Activated T-cell treated with anti-CD3 and anti-CD28 coated beads, Interleukin-2, amount 50 U/mL, for 72 hours (primary cell): ENCODE results near the gene GPR183. TPM values are rescaled to one million over a fixed set of nuclear protein-coding genes. Genes with fewer than 3 reads are reported as not detected.

Experiments
- ATAC-seq, 2 donors: fragments of 150-1000 bp; cut with Tn5 transposase; replicated peaks in 1 of 2; 2 replicates each; pipeline ENCODE4 v1.10.0; 2021; ENCODE audit warnings: moderate library complexity in 2 of 2, mild to moderate bottlenecking in 1 of 2
- DNase-seq, 2 donors: peaks; one replicate each; pipeline ENCODE4 v3.0.0; 2021 to 2022; ENCODE audit warnings: mixed read lengths in 1 of 2
- H3K27ac Mint-ChIP-seq: one replicate; pipeline ENCODE4 v1.8.0; 2022; ENCODE audit warnings: mild to moderate bottlenecking, moderate library complexity, mixed read lengths
- H3K27me3 Mint-ChIP-seq: one replicate; pipeline ENCODE4 v1.8.0; 2022; ENCODE audit warnings: low read depth, mixed read lengths
- H3K36me3 Mint-ChIP-seq, 2 donors: one replicate each; pipeline ENCODE4 v1.8.0; 2022; ENCODE audit warnings: mixed read lengths in 2 of 2, mild to moderate bottlenecking in 1 of 2; ENCODE audit not compliant: insufficient read depth in 2 of 2
- H3K4me1 Mint-ChIP-seq: one replicate; pipeline ENCODE4 v1.8.0; 2022; ENCODE audit warnings: low read depth, mixed read lengths
- H3K4me3 Mint-ChIP-seq, 2 donors: one replicate each; pipeline ENCODE4 v1.8.0; 2022; ENCODE audit warnings: mild to moderate bottlenecking in 2 of 2, mixed read lengths in 2 of 2, moderate library complexity in 2 of 2
- H3K9me3 Mint-ChIP-seq, 2 donors: one replicate each; pipeline ENCODE4 v1.8.0; 2022; ENCODE audit warnings: mixed read lengths in 2 of 2
- total RNA-seq, 2 donors: library from RNA; stranded (reverse); gene quantifications; one replicate each; pipeline ENCODE4 v1.2.3, GENCODE V29; 2022

GPR183 gene
- total RNA-seq, 2 donors from 2014 or later, result 32.8 to 57.5 TPM

GRCh38 chr13:99304541-99304940 is 2.7 kb downstream of the GPR183 start:
- no peak for DNase-seq
- Mint-ChIP-seq H3K4me1 (peaks cover 77% of the 10 kb centered on the region), H3K27me3 (no peaks in the 10 kb centered on the region), H3K4me3 (peak overlapping the region; percentile 95 to 96), H3K36me3 (peaks cover 26 to 33% of the 10 kb centered on the region in 2 donors), H3K27ac (peak overlapping the region; percentile 96), H3K9me3 (no peaks in the 10 kb centered on the region)
- no peak for ATAC-seq

GRCh38 chr13:99303863-99304521 is 3.2 kb downstream of the GPR183 start:
- Mint-ChIP-seq H3K9me3 (no peaks in the 10 kb centered on the region), H3K4me3 (peak overlapping the region; percentile 95 to 96), H3K36me3 (peaks cover 26 to 30% of the 10 kb centered on the region in 2 donors), H3K27ac (peak overlapping the region; percentile 96), H3K4me1 (peaks cover 76% of the 10 kb centered on the region), H3K27me3 (no peaks in the 10 kb centered on the region)
- ATAC-seq (peak in 1 of 2 donors; percentile 10), DNase-seq (peak; percentile 57 to 74)

DNA sequence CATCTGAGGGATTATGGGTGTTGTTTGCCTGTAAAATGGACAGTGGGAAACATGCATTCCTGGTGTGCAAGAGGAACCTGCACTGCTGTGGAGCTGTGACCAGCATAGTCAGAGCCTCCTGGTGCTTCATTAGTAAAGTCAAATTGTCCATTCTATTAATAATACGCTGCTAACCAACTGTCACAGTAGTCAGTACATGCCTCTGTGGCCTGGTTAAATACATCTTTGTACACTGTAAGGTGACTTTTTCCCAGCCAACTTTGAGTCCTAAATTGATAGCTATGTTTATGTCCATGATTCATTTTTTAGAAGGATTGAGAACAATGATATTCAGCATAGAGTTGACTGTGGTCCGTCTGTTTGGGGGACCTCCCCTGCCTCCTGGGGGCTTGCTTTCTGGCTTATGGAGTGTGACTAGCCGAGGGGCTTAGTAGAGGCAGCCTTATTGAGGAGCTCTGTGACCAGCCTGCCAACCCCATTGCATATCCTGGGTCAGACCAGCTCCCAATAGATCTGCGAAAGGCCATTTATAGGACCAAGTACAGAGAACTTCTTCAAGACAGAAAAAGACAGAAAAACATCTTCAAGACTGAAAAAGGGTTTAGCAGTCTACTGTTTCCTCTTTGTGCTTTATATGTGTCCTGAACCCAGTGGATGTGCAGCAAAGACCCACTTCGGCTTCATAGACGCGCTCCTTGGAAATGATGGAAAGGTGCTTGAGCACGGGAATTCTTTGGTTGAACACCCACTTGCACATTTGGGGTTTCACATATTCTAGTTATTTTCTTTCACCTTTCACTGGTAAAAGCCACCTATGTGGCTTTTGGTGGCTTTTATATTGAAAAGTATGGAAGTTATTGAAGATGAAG is 4.3 kb downstream of the GPR183 start:
- no peaks in the 10 kb centered on the region for H3K27me3 Mint-ChIP-seq
- ATAC-seq (no peak), DNase-seq (no peak)
- H3K4me3 Mint-ChIP-seq, result peak overlapping the region; percentile 95 to 96
- H3K9me3 Mint-ChIP-seq, result no peaks in the 10 kb centered on the region
- H3K27ac Mint-ChIP-seq, result peak overlapping the region; percentile 96
- peaks cover 23 to 37% of the 10 kb centered on the region in 2 donors for H3K36me3 Mint-ChIP-seq
- H3K4me1 Mint-ChIP-seq, result peaks cover 76% of the 10 kb centered on the region

- H3K27ac Mint-ChIP-seq, result peak overlapping the region; percentile 95
- no peaks in the 10 kb centered on the region for H3K9me3 Mint-ChIP-seq
- H3K4me3 Mint-ChIP-seq, result peak overlapping the region; percentile 95 to 96
- H3K36me3 Mint-ChIP-seq, result peaks cover 24 to 43% of the 10 kb centered on the region in 2 donors
- DNase-seq, result no peak
- no peak for ATAC-seq
- peaks cover 77% of the 10 kb centered on the region for H3K4me1 Mint-ChIP-seq
- H3K27me3 Mint-ChIP-seq, result no peaks in the 10 kb centered on the region
These were observed 5.1 kb downstream of the GPR183 start for GRCh38 chr13:99301913-99302636.

DNA sequence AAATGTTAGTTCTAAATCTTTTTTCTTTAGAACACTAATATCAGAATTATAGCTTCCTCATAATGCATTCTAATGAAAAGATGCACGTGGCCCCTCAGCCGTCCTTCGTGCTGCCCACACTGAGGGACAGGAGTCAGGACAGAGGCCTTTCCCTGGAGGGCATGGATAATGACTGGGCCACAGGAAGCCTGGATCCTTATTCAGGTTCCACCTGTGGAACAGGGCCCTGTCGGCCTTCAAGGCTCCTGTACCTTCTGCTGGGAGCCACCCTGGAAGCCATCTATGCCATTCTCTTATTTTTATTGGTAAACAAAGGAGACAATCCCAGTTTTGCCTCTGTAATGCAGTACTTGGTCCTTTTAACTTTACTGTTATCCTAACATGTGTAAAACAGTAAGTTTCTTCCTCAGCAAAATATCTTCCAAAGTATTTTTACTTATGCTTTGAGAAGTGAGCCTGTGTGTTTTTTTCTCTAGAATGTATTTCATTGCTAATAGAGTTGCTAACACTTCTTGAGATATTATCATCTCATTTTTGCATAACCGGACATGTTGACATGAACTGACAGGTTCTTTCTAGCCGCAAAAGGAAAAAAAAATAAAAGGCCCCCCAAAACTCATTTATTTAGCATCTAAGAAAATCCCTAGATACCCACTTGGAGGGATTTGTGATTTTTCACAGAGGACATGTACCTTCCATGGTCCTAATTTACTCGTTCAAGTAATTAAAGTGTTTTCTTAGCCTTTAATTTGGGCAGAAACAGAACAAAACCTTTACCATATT is 6.0 kb downstream of the GPR183 start:
- ATAC-seq, result no peak
- Mint-ChIP-seq H3K27me3 (no peaks in the 10 kb centered on the region), H3K9me3 (no peaks in the 10 kb centered on the region), H3K4me1 (peaks cover 85% of the 10 kb centered on the region), H3K4me3 (peak overlapping the region; percentile 86 to 96), H3K27ac (peak overlapping the region; percentile 67), H3K36me3 (peaks cover 20 to 39% of the 10 kb centered on the region in 2 donors)
- no peak for DNase-seq

DNA sequence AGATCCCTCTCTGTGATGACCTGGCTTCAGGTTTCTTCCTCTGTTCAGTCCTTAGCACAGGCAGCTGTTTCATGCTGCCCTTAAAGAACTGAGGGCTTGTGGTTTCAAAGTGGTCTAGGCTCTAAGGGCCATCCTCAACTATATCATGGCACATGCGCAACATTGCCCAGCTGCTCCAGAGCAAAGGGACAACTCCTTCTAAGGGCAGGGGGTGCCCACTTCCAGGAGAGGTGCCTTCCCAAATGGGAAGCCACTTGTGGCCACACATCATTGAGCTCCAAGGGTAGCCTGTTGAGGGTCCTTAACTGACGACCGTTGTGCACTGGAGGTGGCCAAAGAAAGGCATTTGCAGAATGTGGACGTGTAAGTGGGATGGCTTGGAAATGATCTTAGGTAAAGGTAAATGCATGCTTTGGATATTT is 7.3 kb downstream of the GPR183 start:
- Mint-ChIP-seq H3K27ac (peak overlapping the region; percentile 79), H3K27me3 (no peaks in the 10 kb centered on the region), H3K4me1 (peaks cover 92% of the 10 kb centered on the region), H3K4me3 (peak overlapping the region; percentile 66 to 81), H3K9me3 (no peaks in the 10 kb centered on the region), H3K36me3 (peaks cover 24 to 44% of the 10 kb centered on the region in 2 donors)
- DNase-seq, result no peak
- no peak for ATAC-seq

DNA sequence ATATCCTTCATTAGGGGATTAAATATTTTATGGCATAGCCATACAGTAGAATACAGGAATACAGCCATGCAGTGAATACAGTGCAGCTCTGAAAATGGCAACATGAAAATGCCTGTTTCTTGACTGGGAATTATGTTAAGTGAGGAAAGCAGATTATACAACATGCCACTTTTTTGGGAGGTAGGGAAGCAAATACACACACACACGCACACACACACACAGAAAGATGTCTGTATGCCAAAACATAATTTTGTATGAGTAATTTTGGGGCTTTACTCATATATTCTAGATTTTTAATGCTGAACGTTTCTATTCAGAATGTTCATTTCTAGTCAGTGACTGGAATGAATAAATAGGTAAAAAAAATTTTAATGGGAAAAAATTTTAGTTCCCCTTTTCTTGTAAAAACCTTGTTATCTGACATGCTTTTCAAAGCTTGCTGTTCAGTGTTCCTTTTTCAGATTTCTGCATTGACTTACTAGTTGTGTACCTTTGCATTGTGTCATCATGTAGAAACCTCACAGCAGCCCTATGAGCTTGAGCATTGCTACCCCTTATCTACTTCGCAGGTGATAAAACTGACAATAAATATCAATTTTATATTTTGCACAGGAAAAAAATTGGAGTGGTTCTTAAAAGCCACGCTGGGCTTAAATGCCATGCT is 7.8 kb downstream of the GPR183 start:
- H3K36me3 Mint-ChIP-seq, result peaks cover 22 to 40% of the 10 kb centered on the region in 2 donors
- H3K27ac Mint-ChIP-seq, result peak overlapping the region; percentile 79
- H3K9me3 Mint-ChIP-seq, result no peaks in the 10 kb centered on the region
- H3K4me1 Mint-ChIP-seq, result peaks cover 88% of the 10 kb centered on the region
- ATAC-seq (no peak), DNase-seq (no peak)
- H3K4me3 Mint-ChIP-seq, result peak overlapping the region; percentile 66 to 81
- no peaks in the 10 kb centered on the region for H3K27me3 Mint-ChIP-seq

DNA sequence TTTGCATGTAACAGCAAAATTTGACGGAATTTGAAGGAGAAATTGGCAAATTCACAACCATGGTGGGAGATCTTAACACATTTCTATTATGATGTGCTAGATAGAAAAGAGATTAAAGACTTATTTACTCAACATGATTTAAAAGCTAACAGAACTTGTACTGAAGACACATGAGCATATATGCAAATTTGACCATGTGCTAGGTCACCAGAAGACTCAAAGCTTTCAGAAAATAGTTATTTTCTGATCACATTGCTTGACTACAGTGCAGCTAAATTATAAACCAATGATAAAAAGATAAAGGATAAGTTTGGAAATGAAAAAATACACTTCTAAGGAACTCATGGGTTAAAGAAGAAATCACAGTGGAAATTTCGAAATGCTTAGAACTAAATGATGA is 9.1 kb downstream of the GPR183 start:
- Mint-ChIP-seq H3K9me3 (no peaks in the 10 kb centered on the region), H3K36me3 (peaks cover 20 to 36% of the 10 kb centered on the region in 2 donors), H3K27me3 (no peaks in the 10 kb centered on the region), H3K4me3 (peak overlapping the region; percentile 73 to 93), H3K4me1 (peaks cover 88% of the 10 kb centered on the region), H3K27ac (peak overlapping the region; percentile 100)
- DNase-seq (no peak), ATAC-seq (no peak)

DNA sequence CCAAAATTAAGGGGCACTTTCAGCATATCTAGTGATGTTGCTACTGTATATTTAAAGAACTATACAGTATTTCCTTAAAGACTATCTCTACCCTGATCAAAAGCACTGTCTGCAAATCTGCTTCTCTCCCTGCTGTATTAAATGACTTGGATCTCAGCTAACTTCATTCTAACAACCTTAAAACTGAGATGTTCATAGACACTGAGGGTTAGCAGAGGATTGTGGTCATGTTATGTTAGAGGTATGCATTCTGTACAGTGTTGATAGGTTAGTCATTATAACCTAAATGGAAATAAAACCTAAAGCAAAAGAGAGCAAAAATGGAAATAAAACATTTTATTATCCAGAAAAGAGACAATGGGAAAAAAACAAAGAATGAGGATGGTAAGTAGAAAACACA is 9.9 kb downstream of the GPR183 start:
- no peaks in the 10 kb centered on the region for H3K9me3 Mint-ChIP-seq
- no peak for DNase-seq
- H3K4me1 Mint-ChIP-seq, result peaks cover 88% of the 10 kb centered on the region
- peaks cover 20 to 40% of the 10 kb centered on the region in 2 donors for H3K36me3 Mint-ChIP-seq
- peak; percentile 43 to 55 for ATAC-seq
- H3K27me3 Mint-ChIP-seq, result no peaks in the 10 kb centered on the region
- H3K4me3 Mint-ChIP-seq, result peak overlapping the region; percentile 73 to 93
- peak overlapping the region; percentile 100 for H3K27ac Mint-ChIP-seq

- H3K36me3 Mint-ChIP-seq, result peaks cover 20 to 38% of the 10 kb centered on the region in 2 donors
- peaks cover 91% of the 10 kb centered on the region for H3K4me1 Mint-ChIP-seq
- peak overlapping the region; percentile 54 to 93 for H3K4me3 Mint-ChIP-seq
These were observed 10.8 kb downstream of the GPR183 start for GRCh38 chr13:99296398-99296797.

DNA sequence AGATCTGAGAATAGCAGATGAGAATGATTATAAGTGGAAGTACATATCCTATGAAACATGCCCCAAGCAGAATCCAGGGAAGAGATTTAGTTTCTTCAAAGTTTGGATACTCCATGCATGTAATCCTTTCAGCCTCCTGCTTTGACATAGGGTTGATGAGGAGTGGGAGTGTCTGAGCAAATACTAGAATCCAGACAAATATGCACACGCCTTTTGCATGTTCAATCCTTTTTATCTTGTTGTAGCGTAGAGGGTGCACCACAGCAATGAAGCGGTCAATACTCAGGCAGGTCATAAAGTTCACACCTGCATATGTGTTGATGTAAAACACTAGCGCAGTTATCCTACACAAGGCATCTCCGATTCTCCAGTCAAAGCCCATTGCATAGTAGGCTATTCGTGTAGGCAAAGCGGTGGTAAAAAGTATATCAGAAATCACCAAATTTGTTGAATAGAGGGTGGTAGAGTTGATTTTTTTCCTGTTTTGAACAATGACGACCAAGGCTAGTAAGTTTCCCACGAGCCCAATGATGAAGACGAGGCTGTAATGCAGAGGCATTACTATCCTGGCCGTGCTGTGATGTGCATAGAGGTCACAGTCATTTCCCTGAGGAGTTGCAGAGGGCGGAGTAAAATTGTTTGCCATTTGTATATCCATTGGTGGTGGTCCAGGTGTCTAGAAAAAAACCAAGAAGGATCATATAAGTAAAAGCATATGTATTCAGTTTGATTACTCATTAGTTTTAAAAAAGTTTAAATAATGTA is 11.5 kb downstream of the GPR183 start:
- H3K27me3 Mint-ChIP-seq, result no peaks in the 10 kb centered on the region
- DNase-seq (no peak), ATAC-seq (no peak)
- H3K36me3 Mint-ChIP-seq, result peaks cover 20 to 38% of the 10 kb centered on the region in 2 donors
- H3K4me3 Mint-ChIP-seq, result peak overlapping the region; percentile 67 to 86
- H3K4me1 Mint-ChIP-seq, result peaks cover 94% of the 10 kb centered on the region
- H3K27ac Mint-ChIP-seq, result peak overlapping the region; percentile 100
- no peaks in the 10 kb centered on the region for H3K9me3 Mint-ChIP-seq

More at GRCh38 chr13:99296398-99296797, 10.8 kb downstream of the GPR183 start:
- H3K27ac Mint-ChIP-seq, result peak overlapping the region; percentile 100
- H3K27me3 Mint-ChIP-seq, result no peaks in the 10 kb centered on the region
- ATAC-seq (peak; percentile 66 to 74), DNase-seq (no peak)
- H3K9me3 Mint-ChIP-seq, result no peaks in the 10 kb centered on the region
